ENCODE data around the gene SEZ6L2.
"Not testable (repeated sequence)": the region's sequence is repeated elsewhere in the genome, so short reads cannot be mapped to it uniquely, and the experiment has no call there.

The SEZ6L2 gene

GRCh38 chr16:29858149-29858849 is 41.1 kb downstream of the SEZ6L2 start:
- no peak for DNase-seq (ENCODE audit: low read depth in 4 of 4, low spot score in 1 of 4)

GRCh38 chr16:29857133-29857760 is 42.1 kb downstream of the SEZ6L2 start:
- DNase-seq (ENCODE audit: low read depth in 4 of 4, low spot score in 1 of 4), result no peak

GRCh38 chr16:29854520-29855100 is 44.7 kb downstream of the SEZ6L2 start:
- DNase-seq (ENCODE audit: low read depth in 4 of 4, low spot score in 1 of 4), result no peak

- no peak for DNase-seq (ENCODE audit: low read depth in 4 of 4, low spot score in 1 of 4)
Observed at GRCh38 chr16:29852654-29853053, 46.7 kb downstream of the SEZ6L2 start.

GRCh38 chr16:29850998-29851397 is 48.4 kb downstream of the SEZ6L2 start:
- no peak for DNase-seq (ENCODE audit: low read depth in 4 of 4, low spot score in 1 of 4)

- DNase-seq (ENCODE audit: low read depth in 4 of 4, low spot score in 1 of 4), result no peak
Observed at GRCh38 chr16:29849505-29849904, 49.8 kb downstream of the SEZ6L2 start.

GRCh38 chr16:29848420-29849297 is 50.7 kb downstream of the SEZ6L2 start:
- DNase-seq (ENCODE audit: low read depth in 4 of 4, low spot score in 1 of 4), result peak; percentile 64 to 76 (median 72)

- DNase-seq (ENCODE audit: low read depth in 4 of 4, low spot score in 1 of 4), result no peak
Observed at GRCh38 chr16:29845656-29846055, 53.7 kb downstream of the SEZ6L2 start.

GRCh38 chr16:29844575-29845331 is 54.6 kb downstream of the SEZ6L2 start:
- DNase-seq (ENCODE audit: low read depth in 4 of 4, low spot score in 1 of 4), result no peak

- DNase-seq (ENCODE audit: low read depth in 4 of 4, low spot score in 1 of 4), result no peak
Observed at GRCh38 chr16:29843931-29844330, 55.4 kb downstream of the SEZ6L2 start.

GRCh38 chr16:29842732-29843346 is 56.5 kb downstream of the SEZ6L2 start:
- DNase-seq (ENCODE audit: low read depth in 4 of 4, low spot score in 1 of 4), result no peak

GRCh38 chr16:29841631-29842030 is 57.7 kb downstream of the SEZ6L2 start:
- no peak for DNase-seq (ENCODE audit: low read depth in 4 of 4, low spot score in 1 of 4)

- no peak for DNase-seq (ENCODE audit: low read depth in 4 of 4, low spot score in 1 of 4)
Observed at GRCh38 chr16:29840240-29840639, 59.1 kb downstream of the SEZ6L2 start.

GRCh38 chr16:29839822-29840221 is 59.5 kb downstream of the SEZ6L2 start:
- DNase-seq (ENCODE audit: low read depth in 4 of 4, low spot score in 1 of 4), result no peak

- DNase-seq (ENCODE audit: low read depth in 4 of 4, low spot score in 1 of 4), result no peak
Observed at GRCh38 chr16:29837841-29838240, 61.5 kb downstream of the SEZ6L2 start.

- no peak for DNase-seq (ENCODE audit: low read depth in 4 of 4, low spot score in 1 of 4)
Observed at GRCh38 chr16:29836623-29837022, 62.7 kb downstream of the SEZ6L2 start.

GRCh38 chr16:29835926-29836325 is 63.4 kb downstream of the SEZ6L2 start:
- DNase-seq (ENCODE audit: low read depth in 4 of 4, low spot score in 1 of 4), result no peak

- no peak for DNase-seq (ENCODE audit: low read depth in 4 of 4, low spot score in 1 of 4)
Observed at GRCh38 chr16:29834079-29834478, 65.3 kb downstream of the SEZ6L2 start.

GRCh38 chr16:29833219-29833618 is 66.1 kb downstream of the SEZ6L2 start:
- not testable (repeated sequence) for DNase-seq (ENCODE audit: low read depth in 4 of 4, low spot score in 1 of 4)

GRCh38 chr16:29831490-29831889 is 67.9 kb downstream of the SEZ6L2 start:
- no peak for DNase-seq (ENCODE audit: low read depth in 4 of 4, low spot score in 1 of 4)
